ENCODE measurements around the gene PKMYT1.

Gene PKMYT1

DNA sequence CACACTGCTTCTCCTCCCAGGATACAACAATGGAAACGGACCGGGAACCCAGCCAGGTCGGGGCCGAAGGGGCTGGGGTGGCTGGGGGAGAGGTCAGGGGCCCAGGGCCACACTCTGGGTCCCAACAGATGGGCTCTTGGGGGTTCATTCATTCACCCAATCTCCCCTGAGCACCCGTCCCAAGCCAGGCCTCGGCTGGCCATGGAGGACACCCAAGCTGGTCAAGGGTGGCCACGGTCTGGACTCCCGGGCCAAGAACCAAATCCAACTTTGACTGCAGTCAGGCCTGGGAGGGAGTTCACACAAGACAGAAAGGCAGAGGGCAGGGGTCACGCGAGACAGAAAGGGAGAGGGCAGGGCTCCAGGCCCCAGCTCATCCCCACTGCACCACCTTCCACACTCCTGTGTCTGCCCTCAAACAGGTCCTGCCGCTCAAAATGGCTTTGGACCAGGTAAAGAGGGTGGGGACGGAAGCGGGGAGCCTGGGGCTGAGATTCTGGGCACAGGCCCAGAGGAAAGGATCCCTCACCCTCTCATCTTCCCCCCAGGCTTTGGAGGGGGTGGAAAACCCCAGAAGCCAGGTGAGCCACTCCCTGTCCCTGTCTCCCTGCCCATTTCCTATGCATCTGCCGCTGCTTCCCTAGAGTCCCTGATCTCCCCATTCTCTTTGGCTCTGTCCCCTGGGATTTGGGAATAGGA, 12.3 kb upstream of the PKMYT1 start:
- DNase-seq, result no peak

DNA sequence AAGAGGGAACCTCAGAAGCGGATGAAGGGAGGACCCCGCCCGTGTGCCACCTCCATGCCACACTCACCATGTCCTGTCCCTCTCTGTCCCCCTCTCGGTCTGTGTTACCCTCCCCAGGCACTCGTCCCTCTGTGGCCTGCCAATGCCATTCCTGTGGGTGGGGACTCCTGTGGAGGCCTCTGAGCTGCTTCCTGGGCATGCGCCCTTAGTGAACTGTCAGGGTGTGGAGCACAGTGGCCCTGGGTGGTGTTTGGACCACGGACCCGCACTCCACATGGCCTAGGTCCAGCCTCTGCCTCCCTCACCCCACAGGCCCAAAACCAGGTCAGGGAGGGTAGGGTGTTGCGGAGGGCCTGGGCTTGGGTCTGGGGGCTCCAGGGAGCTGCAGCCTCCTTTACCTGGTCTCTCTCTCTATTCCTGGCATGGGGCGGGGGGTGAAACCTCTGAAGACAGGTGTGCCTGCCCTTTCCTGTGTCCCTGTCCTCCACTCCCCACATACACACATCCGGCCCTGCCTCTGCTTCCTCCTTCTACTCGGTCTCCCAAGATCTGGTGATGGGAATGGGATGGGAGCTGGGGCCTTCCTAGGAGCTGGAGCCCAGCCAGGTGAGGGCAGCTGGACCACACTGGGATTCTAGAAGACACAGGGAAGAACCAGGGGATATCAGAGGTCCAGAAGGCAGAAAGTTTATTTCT, 11.5 kb upstream of the PKMYT1 start:
- no peak for DNase-seq

DNA sequence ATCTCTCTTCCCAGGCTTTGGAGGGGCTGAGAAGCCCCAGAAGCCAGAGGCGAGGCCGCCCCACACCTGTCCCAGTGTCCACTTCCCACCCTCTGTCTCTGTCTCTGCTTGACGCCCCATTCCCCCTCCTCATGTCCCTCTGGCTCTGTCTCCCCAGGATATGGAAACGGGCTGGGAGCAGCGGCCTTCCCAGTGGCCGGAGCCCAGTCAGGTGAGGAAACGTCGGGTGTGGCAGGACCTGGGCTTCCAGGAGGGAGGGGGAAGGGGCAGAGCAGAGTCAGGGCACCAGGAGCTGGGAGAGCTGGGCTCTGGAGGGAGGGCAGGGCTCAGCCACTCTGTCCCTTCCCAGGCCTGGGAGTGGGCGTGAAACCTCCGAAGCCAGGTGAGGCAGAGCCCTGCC, 10.6 kb upstream of the PKMYT1 start:
- no peak for DNase-seq

DNA sequence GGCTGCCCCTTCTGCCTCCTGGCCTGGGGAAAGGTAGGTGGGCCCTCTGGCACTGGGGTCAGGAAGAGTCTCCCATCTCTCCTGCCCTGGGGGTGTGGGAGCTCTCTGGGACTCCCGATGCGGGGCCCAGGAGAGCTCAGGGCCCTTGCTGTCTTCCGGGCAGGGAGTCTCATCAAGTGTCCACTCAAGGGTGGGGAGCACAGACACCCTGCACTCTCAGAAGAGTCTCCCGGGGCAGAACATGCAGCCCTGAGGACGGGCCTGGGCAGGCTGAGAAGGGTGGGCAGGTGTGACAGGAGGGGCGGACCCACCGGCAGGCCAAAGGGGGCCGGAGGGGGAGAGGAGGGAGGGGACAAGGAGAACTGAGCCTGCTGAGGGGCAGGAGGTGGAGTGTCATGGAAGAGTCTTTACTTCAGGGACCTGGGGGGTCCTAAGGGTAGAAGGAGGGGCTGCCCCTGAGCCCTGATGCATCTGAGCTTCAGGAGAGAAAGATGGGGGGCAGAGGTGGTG, 8.4 kb upstream of the PKMYT1 start:
- no peak for DNase-seq

DNA sequence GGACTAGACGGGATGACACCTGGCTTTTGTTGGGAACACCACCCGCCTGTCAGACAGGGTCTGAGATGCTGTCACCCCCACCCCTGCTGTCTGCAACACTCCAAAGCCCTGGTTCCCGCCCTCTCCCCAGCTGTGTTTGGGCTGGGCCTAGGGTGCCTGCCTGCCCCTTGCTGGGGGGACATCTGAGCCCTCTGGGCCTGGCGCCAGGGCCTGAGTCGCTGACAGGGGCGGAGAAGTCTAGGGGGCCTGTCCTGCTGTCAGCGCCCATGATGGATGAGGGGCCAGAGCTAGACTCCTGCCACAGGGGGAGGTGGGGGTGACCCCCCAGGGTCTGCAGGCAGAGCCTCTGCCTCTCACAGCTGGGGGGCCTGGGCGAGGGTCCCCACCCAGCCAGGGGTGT, 7.6 kb upstream of the PKMYT1 start:
- DNase-seq, result no peak

DNA sequence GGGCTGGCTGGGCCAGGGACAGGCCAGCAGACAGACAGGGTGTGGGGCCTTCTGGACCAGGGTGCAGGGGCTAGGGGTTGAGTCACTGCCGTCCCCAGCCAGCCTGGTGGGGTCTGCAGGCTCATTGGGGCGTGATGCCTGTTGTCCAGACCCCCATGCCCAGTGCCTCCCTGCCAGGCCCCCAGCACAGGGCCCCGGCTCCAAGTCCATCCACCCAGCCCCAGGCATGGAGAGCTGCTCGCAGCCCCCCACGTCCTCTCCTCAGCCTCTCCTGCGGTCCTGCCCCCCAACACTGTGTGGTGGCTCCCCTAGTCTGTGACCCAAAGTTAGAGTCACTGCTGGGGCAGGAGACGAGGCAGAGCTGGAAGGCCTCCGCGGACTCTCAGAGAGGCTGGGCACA, 7.0 kb upstream of the PKMYT1 start:
- DNase-seq, result no peak

DNA sequence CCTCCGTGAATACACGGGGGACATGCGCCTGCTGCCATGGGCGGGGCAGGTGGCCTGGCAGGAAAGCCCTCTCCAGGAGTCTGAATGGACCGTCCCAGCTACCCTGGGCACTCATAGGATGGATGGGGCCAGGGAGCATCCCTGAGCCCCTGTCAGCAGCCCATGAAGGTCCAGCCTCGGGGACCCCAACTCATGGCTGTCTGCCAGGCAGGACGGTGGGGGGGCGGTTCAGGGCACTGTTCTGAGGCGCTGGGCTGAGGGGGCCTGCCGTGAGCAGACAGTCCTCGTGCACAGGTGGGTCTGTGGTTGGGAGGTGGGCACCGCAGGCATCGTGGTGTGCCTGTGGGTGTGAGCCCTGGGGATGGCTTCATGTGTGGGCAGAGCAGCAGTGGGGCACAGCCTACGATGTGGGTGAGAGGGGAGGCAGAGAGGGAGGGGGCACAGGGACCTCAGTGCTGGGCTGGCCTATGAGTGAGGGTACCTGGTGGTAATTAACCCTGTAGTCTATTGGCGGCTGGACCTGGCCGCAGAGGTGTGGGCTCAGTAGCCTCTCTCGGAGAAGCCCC, 6.5 kb upstream of the PKMYT1 start:
- no peak for DNase-seq

DNA sequence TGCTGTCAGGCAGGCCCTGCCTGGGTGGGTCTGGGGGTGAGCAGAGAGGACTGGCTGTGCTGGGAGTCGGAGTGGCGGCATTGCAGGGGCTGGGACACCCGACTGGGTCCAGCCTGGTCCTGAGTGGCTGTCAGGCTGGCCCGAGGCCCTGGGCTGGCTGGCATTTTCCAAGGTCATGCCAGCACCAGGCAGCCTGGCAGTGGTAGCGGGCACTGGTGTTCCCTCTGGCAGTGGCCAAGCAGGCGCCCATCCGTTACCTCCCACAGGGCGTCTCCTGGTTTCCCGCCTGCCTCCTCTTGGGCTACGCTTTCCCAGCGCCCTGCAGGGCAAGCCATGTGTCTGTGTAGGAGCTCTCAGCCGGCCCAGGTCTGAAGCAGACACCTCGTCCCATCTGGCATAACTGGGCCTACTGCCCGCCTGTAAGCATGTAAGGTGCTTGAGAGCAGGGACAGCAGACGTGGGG, 5.7 kb upstream of the PKMYT1 start:
- DNase-seq, result no peak

DNA sequence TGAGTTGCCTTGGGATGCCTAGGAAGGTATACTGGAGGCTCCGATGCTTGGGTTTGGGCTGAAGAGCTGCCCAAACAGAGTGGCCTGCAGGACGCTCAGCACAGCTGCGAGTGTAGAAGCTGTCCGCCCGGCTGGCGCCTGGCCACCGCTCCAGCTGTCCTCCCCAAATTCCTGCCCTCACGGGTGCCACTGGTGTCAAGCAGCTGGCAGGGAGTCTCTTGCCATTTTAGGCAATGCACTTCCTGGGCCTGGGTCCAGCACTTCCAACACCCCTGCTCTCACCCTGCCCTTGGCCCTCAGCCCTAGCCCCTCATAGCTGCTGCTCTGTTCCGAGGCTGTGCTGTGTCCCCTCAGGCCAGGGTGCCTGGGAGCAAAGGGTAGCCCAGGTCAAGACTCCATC, 5.2 kb upstream of the PKMYT1 start:
- no peak for DNase-seq

DNA sequence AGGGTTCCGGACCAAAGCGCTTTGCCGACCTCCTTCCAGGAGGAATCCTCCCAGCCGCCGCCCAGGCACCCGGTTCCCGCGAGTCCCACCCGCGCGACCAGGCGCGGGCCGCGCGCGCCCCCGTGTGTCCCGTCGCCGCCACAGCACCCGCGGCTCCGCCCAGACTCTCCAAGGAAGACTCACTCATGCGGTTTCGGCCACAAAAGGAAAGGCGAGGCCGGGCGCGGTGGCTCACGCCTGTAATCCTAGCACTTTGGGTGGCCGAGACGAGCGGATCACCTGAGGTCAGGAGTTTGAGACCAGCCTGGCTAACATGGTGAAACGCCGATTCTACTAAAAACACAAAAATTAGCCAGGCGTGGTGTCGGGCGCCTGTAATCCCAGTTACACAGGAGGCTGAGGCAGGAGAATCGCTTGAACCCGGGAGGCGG, 3.5 kb upstream of the PKMYT1 start:
- DNase-seq, result no peak

DNA sequence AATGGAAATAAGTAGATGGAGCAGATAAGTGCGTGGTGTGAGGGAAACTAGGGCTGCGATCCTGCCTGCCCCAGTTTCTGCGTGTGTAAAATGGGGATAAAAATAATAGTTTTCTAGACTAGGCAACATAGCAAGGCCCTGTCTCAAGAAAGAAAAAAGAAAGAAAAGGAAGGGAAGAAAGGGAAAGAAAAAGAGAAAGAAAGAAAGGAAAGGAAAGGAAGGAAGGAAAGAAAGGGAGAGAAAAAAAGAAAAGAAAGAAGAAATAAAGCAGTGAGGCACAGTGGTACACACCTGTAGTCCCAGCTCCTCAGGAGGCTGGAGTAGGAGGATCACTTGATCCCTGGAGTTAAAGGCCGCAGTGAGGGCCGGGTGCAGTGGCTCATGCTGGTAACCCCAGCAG, 2.2 kb upstream of the PKMYT1 start:
- DNase-seq, result no peak

DNA sequence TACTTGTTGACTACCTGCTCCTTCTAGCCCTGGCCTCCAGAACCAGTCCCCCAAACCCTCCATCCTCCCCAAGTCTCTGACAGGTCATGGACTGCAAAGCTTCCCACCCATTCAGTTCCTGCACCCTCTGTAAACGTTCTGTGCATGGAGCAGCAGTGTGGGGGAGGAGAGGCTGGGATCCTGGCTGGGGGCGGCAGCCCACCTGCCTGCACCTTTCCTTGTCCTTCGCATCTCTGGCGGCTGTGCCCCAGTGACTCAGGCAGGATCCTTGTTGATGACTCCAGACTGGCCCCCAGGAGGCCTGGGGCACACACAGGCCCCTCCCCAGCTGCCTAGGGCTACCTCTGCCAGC, 1.6 kb upstream of the PKMYT1 start:
- DNase-seq, result no peak

DNA sequence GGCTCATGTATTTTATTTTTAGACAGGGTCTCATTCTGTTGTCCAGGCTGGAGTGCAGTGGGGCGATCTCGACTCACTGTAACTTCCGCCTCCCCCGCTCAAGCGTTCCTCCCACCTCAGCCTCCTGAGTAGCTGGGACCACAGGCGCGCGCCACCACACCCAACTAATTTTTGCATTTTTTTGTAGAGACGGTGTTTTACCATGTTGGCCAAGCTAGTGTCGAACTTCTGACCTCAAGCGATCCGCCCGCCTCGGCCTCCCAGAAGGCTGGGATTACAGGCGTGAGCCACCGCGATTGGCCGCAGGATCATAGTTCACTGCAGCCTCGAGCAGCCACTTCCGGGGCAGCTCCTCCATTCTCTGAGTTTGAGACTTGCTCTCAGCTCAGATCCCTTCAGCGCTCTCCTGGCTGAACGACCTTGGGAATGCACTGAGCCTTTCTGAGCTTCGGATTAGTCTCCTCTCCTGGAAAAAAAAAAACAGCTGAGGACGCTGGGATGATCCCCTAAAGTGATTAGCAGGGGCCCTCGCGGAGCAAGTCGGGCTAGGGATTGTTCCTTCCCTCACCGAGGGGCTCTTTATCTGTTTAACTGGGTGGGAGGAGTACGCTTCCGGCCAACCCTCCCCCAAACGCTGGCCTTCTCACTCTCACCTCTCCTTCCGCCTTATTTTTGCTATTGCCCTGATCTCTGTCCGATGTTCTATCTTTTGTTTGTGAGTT, 1.1 kb upstream of the PKMYT1 start:
- no peak for DNase-seq

DNA sequence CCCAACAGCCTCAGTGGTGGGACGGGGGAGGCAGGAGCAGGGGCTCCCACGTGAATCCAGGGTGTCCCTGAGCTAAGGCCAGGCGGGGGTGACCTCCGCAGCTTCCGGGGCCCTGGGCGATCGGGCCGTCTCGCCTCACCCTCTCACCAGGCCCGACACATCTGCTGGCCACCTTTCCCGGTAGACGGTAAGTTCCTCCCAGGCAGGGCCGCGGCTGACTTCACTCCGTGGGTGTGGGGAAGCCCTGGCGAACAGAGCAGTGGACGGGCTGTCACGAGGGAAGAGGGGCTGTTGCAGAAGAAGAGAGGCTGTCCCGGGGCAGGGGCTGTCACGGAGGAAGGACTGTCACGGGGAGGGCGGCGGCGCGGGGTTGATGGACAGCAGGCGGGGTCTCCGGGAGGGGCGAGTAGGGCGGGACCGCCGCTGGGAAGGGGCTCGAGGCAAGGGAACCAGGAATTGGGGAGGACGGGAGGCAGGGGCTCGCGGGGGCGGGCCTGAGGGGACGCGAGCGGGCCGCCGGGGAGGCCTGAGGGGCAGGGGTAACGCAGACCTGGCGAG, 498 bp downstream of the PKMYT1 start:
- DNase-seq, result no peak

DNA sequence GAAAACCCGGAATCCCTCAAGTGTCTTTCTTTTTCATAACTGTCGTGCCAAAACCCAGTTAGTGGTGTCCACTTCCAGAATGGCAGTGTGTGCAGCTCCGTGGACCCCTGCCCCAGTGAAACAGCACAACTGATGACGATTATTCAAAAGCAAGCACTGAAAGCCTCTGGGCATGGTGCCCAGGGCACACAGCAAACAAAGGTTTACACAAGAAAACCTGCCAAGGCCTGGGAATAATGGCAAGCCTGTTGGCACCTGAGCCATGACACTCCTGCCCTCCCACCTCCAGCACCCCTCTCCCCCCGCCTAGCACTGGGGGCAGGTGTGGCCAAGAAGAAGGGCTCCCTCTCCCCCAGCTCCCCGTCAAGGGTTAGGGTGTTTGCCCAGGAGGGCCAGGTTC, 2.8 kb downstream of the PKMYT1 start:
- no peak for DNase-seq

DNA sequence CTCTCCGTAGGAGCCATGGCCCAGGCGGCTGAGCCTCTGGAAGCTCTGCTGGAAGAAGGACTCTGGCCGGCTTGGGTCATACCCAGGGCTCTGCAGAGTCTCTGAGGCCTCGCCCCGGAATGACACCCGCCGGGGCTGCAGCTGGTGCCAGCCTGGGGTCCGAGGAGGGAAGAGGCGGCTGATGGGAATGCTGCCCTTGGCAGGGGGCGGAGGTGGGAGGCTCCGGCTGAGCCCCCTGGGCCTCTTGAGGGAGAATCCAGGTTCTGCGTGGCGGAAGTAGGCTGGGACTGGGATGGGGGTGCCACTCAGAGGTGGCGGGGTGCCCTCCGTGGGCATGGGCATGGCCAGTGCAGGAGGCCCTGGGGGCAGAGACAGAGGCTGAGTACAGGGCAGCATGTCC, 3.6 kb downstream of the PKMYT1 start:
- no peak for DNase-seq

DNA sequence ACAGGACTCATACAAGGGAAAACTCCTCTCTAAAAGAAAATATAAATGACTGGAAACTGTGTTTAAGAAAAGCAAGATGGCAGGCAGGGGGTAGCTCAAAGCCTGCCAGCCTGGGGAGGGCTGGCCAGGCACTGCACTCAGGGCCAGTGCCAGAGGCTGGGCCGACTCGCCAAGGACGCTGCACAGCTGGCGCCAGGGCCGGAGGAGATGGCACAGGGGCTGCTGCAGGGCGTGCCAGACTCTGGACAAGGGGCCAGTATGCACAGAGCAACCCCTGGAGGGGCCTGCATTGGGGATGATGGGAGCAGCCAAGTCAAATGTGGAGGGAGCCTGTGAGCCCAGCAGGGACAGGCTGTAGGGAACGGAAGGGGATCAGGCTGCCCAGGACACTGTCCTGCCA, 4.0 kb downstream of the PKMYT1 start:
- no peak for DNase-seq

DNA sequence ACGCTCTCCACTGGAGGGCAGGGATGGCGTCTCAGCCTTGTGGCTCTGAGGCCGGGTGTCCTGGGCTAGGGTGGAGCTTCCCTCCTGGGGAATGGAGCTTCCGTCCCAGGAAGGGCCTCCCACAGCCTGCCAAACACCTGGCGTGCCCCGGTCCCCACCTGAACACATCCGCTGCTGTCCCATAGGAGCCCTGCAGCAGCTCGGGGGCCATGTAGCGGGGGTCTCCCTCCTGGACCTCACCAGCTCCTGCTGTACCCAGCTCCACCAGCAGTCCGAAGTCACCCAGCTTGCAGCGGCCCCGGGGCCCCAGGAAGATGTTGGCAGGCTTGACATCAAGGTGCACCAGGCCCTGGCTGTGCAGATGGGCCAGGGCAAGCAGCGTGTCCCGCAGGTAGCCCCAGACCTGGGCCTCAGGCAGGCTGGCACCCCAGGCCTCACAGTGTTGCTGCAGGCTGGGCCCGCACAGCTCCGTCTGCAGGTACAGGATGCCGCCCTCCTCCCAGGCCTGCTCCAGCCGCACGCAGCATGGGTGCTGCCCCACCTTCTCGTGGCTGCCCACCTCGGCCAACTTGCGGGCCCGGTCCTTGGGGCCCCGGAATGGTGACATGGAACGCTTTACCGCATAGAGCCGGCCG, 5.0 kb downstream of the PKMYT1 start:
- DNase-seq, result no peak

DNA sequence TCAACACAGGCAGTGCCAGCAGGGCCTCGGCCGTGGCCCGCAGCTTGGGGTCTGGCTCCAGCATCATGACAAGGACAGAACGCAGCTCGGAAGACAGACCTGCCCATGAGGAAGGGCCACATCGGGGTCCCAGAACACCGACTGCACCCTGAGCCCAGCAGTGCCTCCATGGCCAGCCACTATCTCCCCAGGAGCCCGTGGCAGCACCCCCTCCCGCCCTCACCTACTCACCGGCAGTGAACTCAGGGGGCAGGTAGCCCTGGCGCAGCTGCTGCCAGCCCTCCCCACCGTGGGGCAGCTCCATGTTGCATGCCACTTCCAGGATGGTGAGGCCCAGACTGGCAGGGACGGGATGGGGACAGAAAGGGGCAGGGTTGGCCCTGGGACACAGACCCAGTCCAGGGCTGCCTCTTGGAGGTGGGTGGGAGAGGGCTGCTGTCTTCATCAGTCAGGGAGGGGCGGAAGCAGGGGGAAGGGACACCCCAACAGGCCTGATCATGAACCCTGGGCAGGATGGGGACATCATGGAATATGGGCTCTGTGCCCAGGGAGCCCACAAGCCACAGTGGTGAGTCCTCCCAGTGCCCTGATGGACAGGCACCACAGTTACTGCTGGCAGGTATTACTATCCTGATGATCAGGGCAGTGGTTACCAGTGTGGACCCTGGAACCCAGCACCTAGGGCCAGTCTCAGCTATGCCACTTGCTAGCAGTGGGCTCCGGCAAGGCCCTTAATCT, 5.8 kb downstream of the PKMYT1 start:
- no peak for DNase-seq

DNA sequence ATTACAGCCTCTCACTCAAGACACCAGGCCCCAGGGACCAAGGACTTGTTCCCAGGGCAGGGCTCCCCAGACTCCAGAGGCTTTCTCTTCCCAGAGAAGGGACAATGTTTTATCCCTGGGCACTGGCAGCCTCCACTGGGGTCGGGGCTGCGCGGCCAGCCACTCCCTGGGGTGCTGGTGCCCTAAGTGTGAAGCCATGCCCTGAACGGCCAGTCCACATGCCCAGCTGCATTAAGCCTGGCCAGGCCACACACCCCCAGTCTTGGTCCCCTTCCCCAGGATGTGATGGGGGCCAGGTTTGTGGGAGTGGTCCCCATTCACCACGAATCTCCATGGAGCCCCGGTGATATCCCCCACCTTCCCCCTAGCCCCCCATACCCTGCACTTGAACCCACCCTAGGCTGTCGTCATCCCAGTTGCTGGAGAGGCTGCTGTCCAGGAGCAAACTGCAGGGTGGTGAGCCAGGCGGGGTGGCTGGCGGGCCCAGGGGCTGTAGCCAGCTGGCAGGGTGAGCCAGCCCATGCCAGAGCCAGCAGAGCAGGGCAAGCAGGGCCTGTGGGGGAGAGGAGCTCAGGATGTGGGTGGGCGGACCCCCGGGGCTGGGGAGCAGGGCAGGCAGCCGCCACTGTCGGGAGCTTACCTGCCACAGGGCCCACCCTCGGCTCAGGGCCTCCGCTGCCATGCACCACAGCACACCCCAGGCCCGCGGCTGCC, 6.5 kb downstream of the PKMYT1 start:
- no peak for DNase-seq

DNA sequence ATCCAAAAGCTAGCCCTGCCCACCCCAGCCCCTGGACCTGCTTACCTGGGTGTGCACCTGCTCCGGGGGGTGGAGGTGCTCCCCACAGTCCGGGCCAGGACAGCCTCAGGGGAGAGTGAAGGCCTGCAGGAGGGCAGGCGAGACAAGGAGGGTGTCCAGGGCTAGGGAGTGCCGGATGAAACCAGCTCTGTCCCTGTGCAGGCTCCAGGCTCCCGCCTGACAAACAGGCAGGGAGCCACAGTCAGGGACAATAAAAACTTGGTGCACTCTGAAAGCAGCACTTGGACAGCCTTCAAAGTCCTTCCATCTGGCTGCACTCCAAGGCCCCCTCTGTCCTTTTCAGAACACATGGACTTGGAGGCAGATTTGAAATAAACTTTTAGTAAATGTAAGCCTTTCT, 7.2 kb downstream of the PKMYT1 start:
- DNase-seq, result no peak
